ENCODE results near the gene C19orf25.

DNA sequence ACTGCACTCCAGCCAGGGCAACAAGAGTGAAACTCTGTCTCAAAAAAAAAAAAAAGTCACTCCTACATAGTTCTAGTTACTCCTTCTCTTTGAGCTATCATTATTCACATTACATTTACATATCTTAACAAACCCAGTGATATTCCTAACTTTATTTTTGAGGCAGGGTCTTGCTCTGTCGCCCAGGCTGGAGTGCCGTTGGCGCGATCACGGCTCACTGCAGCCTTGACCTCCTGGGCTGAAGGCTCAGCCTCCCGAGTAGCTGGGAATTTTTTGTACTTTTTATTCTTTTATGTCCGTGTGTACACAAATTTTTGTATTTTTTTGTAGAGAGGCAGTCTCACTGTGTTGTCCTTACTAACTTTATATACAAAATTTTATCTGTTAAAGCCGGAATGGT lies 41.4 kb downstream of the C19orf25 start:
- TF ChIP-seq, protein P1, sequence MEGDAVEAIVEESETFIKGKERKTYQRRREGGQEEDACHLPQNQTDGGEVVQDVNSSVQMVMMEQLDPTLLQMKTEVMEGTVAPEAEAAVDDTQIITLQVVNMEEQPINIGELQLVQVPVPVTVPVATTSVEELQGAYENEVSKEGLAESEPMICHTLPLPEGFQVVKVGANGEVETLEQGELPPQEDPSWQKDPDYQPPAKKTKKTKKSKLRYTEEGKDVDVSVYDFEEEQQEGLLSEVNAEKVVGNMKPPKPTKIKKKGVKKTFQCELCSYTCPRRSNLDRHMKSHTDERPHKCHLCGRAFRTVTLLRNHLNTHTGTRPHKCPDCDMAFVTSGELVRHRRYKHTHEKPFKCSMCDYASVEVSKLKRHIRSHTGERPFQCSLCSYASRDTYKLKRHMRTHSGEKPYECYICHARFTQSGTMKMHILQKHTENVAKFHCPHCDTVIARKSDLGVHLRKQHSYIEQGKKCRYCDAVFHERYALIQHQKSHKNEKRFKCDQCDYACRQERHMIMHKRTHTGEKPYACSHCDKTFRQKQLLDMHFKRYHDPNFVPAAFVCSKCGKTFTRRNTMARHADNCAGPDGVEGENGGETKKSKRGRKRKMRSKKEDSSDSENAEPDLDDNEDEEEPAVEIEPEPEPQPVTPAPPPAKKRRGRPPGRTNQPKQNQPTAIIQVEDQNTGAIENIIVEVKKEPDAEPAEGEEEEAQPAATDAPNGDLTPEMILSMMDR (IDR thresholded peaks at IDR 0.05; ENCODE audit: borderline replicate concordance, extremely low read depth, low read length, poor library complexity, severe bottlenecking) = no peak
- no peak for TF ChIP-seq EZH2 (IDR thresholded peaks at IDR 0.05; ENCODE audit: borderline replicate concordance, low read depth, low read length, severe bottlenecking)
